HL-60 (cell line): Measurements from ENCODE around the gene NAPB.
"Not testable (repeated sequence)": the region's sequence is repeated elsewhere in the genome, so short reads cannot be mapped to it uniquely, and the experiment has no call there.

Experiments used
- DNase-seq, 2 experiments: peaks; one replicate each; pipeline ENCODE4 v3.0.0-alpha.2; 2010 to 2020; ENCODE audit warnings: low read depth in 1 of 2, low spot score in 1 of 2
- H3K27ac ChIP-seq: fragments of 250-450 bp; sonication (Bioruptor Pico); replicated peaks from 2 replicates; pipeline ENCODE4 v1.5.1; 2020; ENCODE audit warnings: mild to moderate bottlenecking, moderate library complexity
- H3K27me3 ChIP-seq: fragments of 250-450 bp; sonication (Bioruptor Pico); 2 replicates; pipeline ENCODE4 v1.5.1; 2021; ENCODE audit warnings: mild to moderate bottlenecking, moderate library complexity; ENCODE audit not compliant: insufficient read depth, poor library complexity, severe bottlenecking
- H3K4me3 ChIP-seq: replicated peaks from 2 replicates; pipeline ENCODE4 v1.5.1; 2011; ENCODE audit warnings: mild to moderate bottlenecking, control low read depth, low read length; ENCODE audit not compliant: insufficient read depth
- GABPA ChIP-seq: IDR thresholded peaks from 2 replicates; pipeline ENCODE4 v1.6.1; 2012; ENCODE audit warnings: low read depth
- POLR2AphosphoS5 ChIP-seq: IDR thresholded peaks from 2 replicates; pipeline ENCODE4 v1.6.1; 2012; ENCODE audit warnings: low read depth
- SPI1 ChIP-seq: IDR thresholded peaks from 2 replicates; pipeline ENCODE4 v1.6.1; 2012; ENCODE audit warnings: low read depth, mild to moderate bottlenecking, borderline replicate concordance
- long read RNA-seq: library from polyadenylated mRNA; unstranded; transcript quantifications from one replicate; pipeline ENCODE4 v2.0.0, GENCODE V29; 2020
- TF ChIP-seq, protein P1 (sequence below): IDR thresholded peaks from 2 replicates; pipeline ENCODE4 v1.6.1; 2012; ENCODE audit warnings: low read depth; ENCODE audit not compliant: insufficient replicate concordance
- TF ChIP-seq, protein P2 (sequence below): IDR thresholded peaks from one replicate; pipeline ENCODE4 v1.5.1; 2011; ENCODE audit warnings: low read length, control low read depth, inconsistent platforms; ENCODE audit not compliant: insufficient read depth

Gene NAPB
- long read RNA-seq, transcript NAPB-201 (11 exons, 3,837 nt) = minor isoform, 10 of 49 reads
- long read RNA-seq, transcript NAPB-202 (10 exons, 3,824 nt) = major isoform, 12 of 49 reads
- long read RNA-seq, partial matches to known transcripts = 0 of 49 reads
- long read RNA-seq, other reads (novel, unspliced or antisense) = 26 of 49 reads

- DNase-seq = peak; percentile 75 to 93
- no peak for TF ChIP-seq POLR2AphosphoS5
- TF ChIP-seq, protein P1, sequence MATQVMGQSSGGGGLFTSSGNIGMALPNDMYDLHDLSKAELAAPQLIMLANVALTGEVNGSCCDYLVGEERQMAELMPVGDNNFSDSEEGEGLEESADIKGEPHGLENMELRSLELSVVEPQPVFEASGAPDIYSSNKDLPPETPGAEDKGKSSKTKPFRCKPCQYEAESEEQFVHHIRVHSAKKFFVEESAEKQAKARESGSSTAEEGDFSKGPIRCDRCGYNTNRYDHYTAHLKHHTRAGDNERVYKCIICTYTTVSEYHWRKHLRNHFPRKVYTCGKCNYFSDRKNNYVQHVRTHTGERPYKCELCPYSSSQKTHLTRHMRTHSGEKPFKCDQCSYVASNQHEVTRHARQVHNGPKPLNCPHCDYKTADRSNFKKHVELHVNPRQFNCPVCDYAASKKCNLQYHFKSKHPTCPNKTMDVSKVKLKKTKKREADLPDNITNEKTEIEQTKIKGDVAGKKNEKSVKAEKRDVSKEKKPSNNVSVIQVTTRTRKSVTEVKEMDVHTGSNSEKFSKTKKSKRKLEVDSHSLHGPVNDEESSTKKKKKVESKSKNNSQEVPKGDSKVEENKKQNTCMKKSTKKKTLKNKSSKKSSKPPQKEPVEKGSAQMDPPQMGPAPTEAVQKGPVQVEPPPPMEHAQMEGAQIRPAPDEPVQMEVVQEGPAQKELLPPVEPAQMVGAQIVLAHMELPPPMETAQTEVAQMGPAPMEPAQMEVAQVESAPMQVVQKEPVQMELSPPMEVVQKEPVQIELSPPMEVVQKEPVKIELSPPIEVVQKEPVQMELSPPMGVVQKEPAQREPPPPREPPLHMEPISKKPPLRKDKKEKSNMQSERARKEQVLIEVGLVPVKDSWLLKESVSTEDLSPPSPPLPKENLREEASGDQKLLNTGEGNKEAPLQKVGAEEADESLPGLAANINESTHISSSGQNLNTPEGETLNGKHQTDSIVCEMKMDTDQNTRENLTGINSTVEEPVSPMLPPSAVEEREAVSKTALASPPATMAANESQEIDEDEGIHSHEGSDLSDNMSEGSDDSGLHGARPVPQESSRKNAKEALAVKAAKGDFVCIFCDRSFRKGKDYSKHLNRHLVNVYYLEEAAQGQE = no peak
- no peak for TF ChIP-seq GABPA
- TF ChIP-seq, protein P2, sequence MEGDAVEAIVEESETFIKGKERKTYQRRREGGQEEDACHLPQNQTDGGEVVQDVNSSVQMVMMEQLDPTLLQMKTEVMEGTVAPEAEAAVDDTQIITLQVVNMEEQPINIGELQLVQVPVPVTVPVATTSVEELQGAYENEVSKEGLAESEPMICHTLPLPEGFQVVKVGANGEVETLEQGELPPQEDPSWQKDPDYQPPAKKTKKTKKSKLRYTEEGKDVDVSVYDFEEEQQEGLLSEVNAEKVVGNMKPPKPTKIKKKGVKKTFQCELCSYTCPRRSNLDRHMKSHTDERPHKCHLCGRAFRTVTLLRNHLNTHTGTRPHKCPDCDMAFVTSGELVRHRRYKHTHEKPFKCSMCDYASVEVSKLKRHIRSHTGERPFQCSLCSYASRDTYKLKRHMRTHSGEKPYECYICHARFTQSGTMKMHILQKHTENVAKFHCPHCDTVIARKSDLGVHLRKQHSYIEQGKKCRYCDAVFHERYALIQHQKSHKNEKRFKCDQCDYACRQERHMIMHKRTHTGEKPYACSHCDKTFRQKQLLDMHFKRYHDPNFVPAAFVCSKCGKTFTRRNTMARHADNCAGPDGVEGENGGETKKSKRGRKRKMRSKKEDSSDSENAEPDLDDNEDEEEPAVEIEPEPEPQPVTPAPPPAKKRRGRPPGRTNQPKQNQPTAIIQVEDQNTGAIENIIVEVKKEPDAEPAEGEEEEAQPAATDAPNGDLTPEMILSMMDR = no peak
- TF ChIP-seq SPI1 = no peak
- H3K27me3 ChIP-seq = no peaks in the 10 kb centered on the region
- peak within 1 kb of the TSS; percentile 93 for H3K4me3 ChIP-seq
- H3K27ac ChIP-seq = peak within 1 kb of the TSS; percentile 71
Measured at GRCh38 chr20:23420943-23421931, at the start of gene NAPB. Gene NAPB, minus strand, starts transcription at chr20:23421488. Its CDS starts 86 bp downstream, at chr20:23421402.

GRCh38 chr20:23466961-23467360, 45.7 kb upstream of the NAPB start:
- H3K27ac ChIP-seq, H3K4me3 ChIP-seq, DNase-seq, H3K27me3 ChIP-seq: not testable (repeated sequence)

GRCh38 chr20:23461180-23461579, 39.9 kb upstream of the NAPB start:
- no peak overlapping the region for H3K27ac ChIP-seq
- peaks cover 3% of the 10 kb centered on the region for H3K27me3 ChIP-seq
- no peak overlapping the region for H3K4me3 ChIP-seq
- DNase-seq = no peak
- TF ChIP-seq POLR2AphosphoS5 (no peak), SPI1 (no peak), GABPA (no peak)
- TF ChIP-seq, protein P2 = no peak
- TF ChIP-seq, protein P1 = no peak

DNA sequence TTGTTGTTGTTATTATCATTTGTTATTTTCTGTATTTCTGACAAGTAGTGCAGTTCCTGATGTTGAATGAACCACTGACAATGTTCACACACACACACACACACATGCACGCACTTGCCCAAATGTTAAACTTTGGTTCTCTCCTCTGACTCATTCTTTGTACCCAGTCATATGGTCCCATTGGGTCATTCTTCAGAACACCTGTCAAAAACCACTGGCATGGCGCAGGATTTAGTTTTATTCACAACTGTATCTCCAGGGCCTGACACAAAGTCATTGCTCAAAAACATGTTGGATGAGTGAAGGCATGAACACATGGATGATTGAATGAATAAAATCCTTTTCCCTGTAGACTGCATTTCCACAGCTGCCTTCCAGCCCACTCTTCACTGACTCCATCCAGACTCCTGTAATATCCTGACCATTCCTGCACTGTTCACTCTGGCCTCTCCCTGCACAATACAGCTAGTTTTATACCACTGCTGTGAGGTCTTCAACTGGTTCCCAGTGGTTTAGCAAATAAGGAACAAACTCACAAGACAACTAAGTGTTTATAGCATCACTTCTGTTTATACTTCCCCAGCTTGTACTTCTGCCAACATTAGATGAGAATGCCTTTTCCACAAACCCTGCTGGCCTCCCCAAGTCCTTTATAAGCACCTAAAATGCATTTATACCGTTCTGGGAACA, 38.3 kb upstream of the NAPB start:
- Histone ChIP-seq H3K27me3 (peaks cover 3% of the 10 kb centered on the region), H3K4me3 (no peak overlapping the region), H3K27ac (no peak overlapping the region)
- DNase-seq = no peak
- no peak for TF ChIP-seq POLR2AphosphoS5
- TF ChIP-seq, protein P2 = no peak
- TF ChIP-seq, protein P1 = no peak
- TF ChIP-seq GABPA = no peak
- no peak for TF ChIP-seq SPI1
